GM19240 (cell line): ENCODE results near the gene TSHZ2.

ENCODE experiments used
- DNase-seq: peaks from one replicate; pipeline ENCODE4 v3.0.0; 2011; ENCODE audit warnings: low spot score; ENCODE audit not compliant: insufficient read length

The TSHZ2 gene

GRCh38 chr20:53274807-53275206 lies 302.6 kb downstream of the TSHZ2 start:
- no peak for DNase-seq

- DNase-seq = no peak
Measured at GRCh38 chr20:53276143-53276542, 304.0 kb downstream of the TSHZ2 start.

GRCh38 chr20:53278555-53278954 lies 306.4 kb downstream of the TSHZ2 start:
- DNase-seq = no peak

- DNase-seq = no peak
Measured at GRCh38 chr20:53279735-53280134, 307.6 kb downstream of the TSHZ2 start.

- no peak for DNase-seq
Measured at GRCh38 chr20:53281557-53282117, 309.5 kb downstream of the TSHZ2 start.

- no peak for DNase-seq
Measured at GRCh38 chr20:53282217-53282955, 310.2 kb downstream of the TSHZ2 start.

- DNase-seq = no peak
Measured at GRCh38 chr20:53283011-53283410, 310.9 kb downstream of the TSHZ2 start.

GRCh38 chr20:53283597-53283996 lies 311.4 kb downstream of the TSHZ2 start:
- DNase-seq = no peak

GRCh38 chr20:53284256-53284655 lies 312.1 kb downstream of the TSHZ2 start:
- DNase-seq = no peak

- DNase-seq = no peak
Measured at GRCh38 chr20:53284696-53285095, 312.5 kb downstream of the TSHZ2 start.

- no peak for DNase-seq
Measured at GRCh38 chr20:53287357-53288042, 315.3 kb downstream of the TSHZ2 start.

- no peak for DNase-seq
Measured at GRCh38 chr20:53291548-53291947, 319.4 kb downstream of the TSHZ2 start.

- no peak for DNase-seq
Measured at GRCh38 chr20:53292347-53292746, 320.2 kb downstream of the TSHZ2 start.

GRCh38 chr20:53294804-53295203 lies 322.6 kb downstream of the TSHZ2 start:
- no peak for DNase-seq

GRCh38 chr20:53296025-53296424 lies 323.9 kb downstream of the TSHZ2 start:
- DNase-seq = no peak

GRCh38 chr20:53296451-53297153 lies 324.4 kb downstream of the TSHZ2 start:
- DNase-seq = no peak

GRCh38 chr20:53297154-53297529 lies 325.0 kb downstream of the TSHZ2 start:
- DNase-seq = no peak

GRCh38 chr20:53298260-53298659 lies 326.1 kb downstream of the TSHZ2 start:
- no peak for DNase-seq

- no peak for DNase-seq
Measured at GRCh38 chr20:53298911-53299310, 326.8 kb downstream of the TSHZ2 start.

- no peak for DNase-seq
Measured at GRCh38 chr20:53299831-53300230, 327.7 kb downstream of the TSHZ2 start.

GRCh38 chr20:53301869-53302268 lies 329.7 kb downstream of the TSHZ2 start:
- DNase-seq = no peak
